ENCODE results near the gene SLC2A4RG.
A peak's percentile ranks its signal among the peaks of the same experiment; 100 is the strongest.

The SLC2A4RG gene

DNA sequence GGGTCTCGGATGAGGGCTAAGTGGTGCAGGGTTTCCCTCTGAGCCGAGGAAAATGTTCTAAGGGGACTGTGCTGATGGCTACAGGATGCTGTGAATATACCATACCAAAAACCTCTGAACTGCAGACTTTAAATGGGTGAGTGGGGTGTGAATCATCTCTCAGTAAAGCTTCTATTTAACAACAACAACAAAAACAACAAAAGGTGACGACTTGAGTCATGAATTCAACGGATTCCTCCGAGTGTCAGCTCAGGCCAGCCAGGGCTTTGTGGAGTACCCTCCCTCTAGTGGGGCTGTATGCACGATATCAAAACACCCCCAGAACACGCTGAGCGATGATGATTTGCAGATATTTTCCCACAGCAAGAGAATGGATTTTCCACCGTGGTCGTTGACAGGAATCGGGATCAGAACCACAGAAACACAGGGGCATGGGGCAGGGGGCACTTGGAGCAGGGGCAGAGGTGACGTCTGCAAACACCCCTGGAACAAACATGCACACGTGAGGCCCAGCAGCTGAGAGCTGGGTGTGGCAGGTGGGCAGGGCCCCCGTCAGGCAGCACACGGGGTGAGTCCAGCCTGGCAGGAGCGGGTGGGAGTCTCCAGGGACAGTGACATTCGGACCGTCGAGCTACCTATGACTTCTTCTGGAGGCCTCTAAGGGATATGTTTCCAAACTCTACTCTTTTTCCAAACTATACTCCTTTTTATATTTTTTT is 38.6 kb downstream of the SLC2A4RG start:
- no peak for DNase-seq

- no peak for DNase-seq
Measured at GRCh38 chr20:63778857-63779256, 39.3 kb downstream of the SLC2A4RG start.

- DNase-seq: no peak
Measured at GRCh38 chr20:63781181-63781580, 41.6 kb downstream of the SLC2A4RG start.

DNA sequence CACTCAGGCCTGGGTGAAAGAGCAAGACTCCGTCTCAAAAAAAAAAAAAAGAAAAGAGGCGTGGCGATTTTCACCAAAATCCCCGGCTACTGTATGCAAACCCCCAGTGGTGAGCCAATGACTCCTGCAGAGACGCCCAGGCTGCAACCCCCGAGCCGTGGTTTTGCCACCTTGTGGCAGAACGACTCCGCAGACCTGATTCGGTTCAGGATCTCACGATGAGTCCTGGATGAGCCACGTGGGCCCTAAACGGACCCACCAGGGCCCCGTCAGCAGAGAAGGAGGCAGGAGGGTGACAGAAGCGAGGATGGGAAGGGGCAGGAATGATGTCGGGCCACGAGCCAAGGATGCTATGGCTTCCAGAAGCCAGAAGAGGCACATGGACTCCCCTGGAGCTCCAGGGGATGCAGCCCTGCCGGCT is 42.5 kb downstream of the SLC2A4RG start:
- DNase-seq: peak; percentile 68

- DNase-seq: peak; percentile 67
Measured at GRCh38 chr20:63782521-63782971, 43.0 kb downstream of the SLC2A4RG start.

- DNase-seq: no peak
Measured at GRCh38 chr20:63783970-63784369, 44.4 kb downstream of the SLC2A4RG start.

DNA sequence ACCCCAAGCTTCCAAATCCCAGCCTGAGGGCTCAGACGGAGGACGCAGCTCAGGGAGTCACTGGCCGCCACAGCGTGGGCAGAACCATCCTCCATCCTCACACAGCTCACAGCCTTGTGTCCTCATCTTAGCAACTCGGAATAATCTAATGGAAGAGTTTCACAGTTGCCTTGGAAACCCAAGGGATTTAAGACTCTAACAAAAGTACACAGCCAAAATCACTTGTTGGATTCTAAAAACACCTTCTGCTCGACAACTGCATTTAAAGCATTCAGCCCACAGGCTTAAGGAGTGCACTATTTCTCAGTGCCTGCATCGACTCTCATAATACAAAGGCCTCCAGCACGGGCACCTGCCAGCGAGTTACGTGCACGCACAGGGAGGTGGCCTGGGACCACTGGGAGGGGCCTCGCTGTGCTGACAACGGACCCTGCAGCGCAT is 46.1 kb downstream of the SLC2A4RG start:
- no peak for DNase-seq

GRCh38 chr20:63787302-63787701 is 47.7 kb downstream of the SLC2A4RG start:
- no peak for DNase-seq

DNA sequence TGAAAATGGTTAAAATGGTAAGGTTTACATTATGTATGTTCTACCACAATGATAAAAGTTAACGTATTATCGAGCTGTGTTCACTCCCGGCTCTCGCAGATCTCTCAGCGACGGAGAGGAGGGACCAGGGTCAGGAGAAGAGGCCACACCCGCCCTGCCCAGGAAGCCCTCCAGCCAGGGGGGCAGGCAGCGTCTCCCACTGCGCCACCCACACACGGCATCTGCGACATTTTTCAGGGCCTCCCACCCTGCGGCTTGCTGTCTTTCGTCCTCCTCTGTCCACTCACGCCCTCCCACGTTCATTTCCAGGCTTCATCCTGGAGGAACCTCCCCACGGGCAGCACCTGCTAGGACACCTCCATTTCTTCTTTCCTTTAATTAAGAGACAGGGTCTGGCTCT is 48.2 kb downstream of the SLC2A4RG start:
- DNase-seq: no peak

DNA sequence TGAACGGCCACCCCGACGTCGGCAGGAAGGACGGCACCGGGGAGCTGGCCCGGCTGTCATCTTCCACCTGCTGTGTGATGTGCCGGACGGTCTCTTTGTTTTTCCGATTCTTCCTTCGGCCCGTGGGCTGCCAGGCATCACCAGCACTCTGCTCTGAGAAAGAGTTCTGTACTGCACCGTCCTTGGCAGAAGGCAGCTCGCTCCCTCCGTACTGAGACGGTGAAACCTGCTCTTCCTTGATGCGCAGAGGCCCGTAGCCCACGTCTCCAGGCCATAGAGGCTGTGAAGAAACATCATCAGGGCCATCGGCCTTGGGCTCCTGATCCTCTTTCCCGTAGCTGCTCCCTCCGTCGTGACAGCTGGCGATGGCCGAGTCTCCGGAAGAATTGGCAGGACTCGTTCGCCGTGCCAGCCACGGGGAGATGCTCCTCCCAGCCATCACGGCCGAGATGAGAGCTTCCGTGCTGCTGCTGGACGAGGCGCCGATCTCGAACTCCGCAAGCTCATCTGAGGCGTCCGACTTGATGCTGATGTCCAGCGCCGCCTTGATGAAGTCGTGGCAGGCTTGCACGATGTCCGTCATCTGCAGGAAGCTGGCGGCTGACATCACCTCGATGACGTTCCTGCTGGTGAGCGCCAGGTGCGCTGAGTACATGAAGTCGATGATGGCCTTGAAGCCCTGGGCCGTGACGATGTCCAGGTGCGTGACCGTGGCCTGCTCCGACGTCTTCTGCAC is 50.4 kb downstream of the SLC2A4RG start:
- DNase-seq: no peak

DNA sequence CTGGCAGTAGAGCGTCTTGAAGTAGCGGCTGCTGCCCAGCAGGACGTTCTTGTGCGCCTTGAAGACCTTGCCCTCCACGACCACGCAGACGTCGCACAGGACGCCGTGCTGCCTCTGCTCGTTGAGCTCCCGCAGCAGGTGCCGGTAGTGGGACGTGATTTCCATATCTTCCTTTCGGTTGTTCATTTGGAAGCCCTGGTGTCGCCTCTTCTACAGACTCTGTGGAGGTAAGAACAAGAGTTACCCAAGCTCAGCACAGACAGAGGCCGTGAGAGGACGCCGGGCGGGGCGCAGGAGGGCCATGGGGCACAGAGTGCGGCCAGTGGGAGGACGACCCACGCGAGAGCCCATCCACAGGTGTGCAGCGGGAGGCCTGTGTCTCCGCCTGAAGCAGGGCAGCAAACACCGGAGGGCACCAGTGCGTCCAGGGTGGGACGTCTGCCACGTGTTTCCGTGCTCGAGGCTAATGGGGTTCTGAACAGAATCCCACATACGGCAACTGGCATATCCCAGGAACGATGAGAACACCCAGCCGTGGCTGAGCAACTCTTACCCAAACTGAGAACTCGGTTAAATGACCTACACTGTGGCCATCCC is 51.1 kb downstream of the SLC2A4RG start:
- no peak for DNase-seq

GRCh38 chr20:63791497-63792156 is 52.1 kb downstream of the SLC2A4RG start:
- no peak for DNase-seq

GRCh38 chr20:63792866-63793265 is 53.3 kb downstream of the SLC2A4RG start:
- DNase-seq: no peak

All from activated effector memory CD4-positive, alpha-beta T cell treated with anti-CD3 and anti-CD28 coated beads, Interleukin-2, amount 50 U/mL, for 16 hours (primary cell).